HG03097 (cell line): ENCODE measurements around the gene GMDS.

Experiments
- ATAC-seq: cut with Tn5 transposase; IDR thresholded peaks from one replicate; pipeline ENCODE4 v1.9.1; 2021; ENCODE audit not compliant: unreplicated experiment, low FRiP score

Gene GMDS

DNA sequence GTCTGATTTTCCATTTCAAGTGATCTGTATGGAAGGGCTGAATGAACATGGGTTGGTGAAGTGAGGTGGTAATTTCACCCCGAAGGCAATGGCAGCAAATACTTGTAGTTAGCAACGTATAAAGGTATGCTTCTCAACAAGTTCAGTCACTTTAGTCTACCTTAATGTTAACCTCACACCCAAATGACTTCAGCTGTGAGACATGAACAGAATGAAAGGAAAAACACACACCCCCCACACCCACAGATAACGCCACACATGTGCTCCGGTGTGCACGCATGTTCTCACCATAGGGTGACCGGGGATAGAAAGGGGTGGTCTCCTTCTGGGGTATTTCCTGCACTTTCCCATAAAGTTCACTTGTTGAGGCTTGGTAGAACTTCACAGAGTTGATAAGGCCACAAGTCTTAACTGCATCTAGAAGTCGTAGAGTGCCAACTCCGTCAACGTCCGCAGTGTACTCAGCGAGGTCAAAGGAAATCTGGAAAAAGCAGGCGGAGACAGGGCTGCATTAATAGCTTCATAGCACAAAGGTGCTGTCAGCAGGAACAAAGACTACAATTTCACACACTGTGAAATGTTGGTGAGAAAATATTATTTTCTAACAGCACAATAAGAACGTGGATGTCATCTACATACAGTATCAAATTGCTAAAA is 284.8 kb downstream of the GMDS start:
- no peak for ATAC-seq

GRCh38 chr6:1958257-1958656 is 287.1 kb downstream of the GMDS start:
- ATAC-seq = no peak

DNA sequence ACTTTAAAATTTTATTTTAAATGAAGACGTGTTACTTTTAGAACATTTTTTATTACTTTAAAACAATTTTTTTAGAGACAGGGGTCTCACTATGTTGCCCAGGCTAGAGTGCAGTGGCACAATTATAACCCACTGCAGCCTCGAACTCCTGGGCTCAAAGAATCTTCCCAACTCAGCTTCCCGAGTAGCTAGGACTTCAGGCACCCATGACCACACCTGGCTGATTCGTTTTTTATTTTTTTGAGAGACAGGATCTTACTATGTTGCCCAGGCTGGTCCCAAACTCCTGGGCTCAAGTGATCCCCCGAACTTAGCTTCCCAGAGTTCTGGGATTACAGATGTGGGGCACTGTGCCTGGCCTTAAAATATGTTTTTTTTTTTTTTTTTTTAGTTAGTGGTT is 287.7 kb downstream of the GMDS start:
- no peak for ATAC-seq

GRCh38 chr6:1952740-1953360 is 292.6 kb downstream of the GMDS start:
- no peak for ATAC-seq

- ATAC-seq = no peak
These were observed 294.8 kb downstream of the GMDS start for GRCh38 chr6:1950631-1951030.

DNA sequence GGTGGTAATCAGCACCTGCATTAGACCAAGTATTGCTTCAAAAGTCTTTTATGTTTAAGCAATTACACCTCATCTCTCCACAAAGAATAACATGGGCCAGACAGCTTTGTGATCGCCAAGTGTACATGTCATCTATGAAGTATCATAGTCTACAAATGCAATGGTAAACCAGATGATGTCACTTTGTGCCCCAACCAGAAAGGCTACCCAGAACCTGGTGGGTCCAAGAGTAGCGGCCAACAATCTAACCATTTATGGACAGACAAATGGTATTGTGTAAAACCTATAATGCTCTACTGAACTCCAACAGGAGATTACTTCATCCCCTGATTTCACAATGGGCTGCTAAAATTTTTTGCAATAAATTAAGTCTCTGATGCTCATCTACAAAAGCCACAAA is 295.9 kb downstream of the GMDS start:
- no peak for ATAC-seq

GRCh38 chr6:1947922-1948321 is 297.5 kb downstream of the GMDS start:
- no peak for ATAC-seq

DNA sequence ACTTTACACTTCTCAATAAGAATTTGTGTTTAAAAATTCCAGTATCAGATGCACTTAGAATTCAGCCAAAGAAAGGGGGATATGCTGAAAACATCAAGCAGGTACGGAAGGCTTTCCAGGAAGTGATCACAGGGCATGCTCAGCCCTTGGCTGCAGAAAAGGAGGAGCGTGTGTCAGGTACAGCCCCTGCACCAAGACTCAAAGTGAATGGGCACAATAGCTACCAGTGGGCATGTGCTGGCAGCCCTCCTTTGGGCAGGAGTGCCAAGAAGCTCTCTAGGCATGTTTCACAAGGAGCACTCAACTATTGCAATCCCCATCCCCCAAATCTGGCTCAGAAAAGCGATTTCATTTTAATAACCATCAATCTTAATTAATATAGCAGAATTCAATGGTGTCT is 298.8 kb downstream of the GMDS start:
- ATAC-seq = no peak

DNA sequence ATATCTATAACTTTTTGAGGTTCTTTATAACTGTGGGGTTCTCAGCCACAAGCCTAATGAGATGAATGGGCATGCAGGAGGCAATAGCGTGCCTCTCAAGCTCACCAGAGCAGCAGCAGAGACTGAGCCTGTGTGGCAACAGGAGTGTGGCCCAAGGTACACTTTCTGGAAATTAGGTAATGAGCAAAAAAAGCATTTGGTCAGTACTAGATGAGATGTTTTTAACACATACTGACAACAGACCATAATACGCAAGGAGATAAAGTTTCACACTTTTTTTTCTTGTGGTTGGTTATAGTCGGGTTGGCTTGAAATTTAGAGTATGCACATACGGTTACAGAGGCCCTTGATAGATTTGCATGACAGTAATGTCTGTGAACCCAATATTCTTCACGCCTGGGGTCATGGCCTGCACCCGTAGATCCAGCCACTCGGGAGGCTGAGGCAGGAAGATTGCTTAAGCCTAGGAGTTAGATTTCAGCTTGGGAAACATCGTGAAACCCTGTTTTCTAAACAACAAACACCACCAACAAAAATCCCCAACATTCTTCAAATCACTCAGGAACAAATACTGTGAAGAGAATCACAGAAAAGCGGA is 300.1 kb downstream of the GMDS start:
- no peak for ATAC-seq

GRCh38 chr6:1942834-1943233 is 302.6 kb downstream of the GMDS start:
- no peak for ATAC-seq

DNA sequence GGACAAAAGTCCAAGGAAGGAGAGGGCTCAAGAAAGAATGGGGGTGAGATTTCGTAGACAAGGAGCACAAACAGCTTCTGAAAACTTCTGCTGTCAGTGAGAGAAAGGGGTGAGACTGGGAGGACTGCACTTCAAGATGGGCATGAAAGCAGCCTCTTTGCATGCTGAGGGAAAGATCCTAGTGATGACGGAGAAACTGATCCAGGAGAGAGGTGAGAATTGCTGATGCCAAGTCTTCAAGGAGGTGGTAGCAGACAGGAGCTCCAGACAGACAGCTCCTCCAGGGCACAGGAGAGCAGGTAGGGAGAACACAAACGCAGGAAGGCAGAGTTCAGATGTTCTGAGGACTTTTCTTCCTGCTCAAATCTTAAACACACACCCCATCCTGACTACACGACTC is 303.9 kb downstream of the GMDS start:
- no peak for ATAC-seq

DNA sequence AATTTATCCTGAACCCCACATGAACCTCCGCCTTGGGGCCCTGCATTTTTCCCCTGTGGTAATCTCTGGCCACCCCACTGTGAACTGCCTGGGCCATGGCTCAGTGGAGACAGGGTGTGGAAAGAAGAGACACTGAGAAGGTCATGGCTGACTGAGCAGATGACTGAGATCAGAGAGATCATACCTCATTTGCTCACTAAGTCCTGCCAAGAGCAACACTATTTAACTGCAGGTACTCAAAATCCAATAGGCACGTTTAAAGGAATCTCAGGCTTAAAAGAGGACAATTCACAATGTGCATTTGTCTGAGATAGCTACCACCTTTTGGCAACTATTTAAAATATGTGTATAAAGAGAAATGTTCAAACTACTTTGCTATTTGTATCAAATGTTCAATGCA is 305.0 kb downstream of the GMDS start:
- no peak for ATAC-seq

DNA sequence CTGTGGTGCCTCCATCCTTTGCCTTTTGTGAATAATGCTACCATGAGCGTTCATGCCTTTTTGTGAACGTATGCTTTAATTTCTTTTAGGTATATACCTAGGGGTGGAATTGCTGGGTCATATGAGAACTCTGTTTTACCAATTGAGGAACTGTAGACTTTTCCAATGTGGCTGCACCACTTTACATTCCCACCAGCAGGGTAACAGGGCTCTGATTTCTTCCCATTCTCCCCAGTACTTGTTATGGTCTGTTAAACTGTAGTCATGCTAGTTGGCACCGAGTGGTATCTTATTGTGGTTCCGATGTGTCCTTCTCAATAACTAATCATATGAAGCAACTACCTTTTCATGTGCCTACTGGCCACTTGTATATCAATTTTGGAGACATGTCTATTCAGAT is 312.1 kb downstream of the GMDS start:
- ATAC-seq = no peak

- no peak for ATAC-seq
These were observed 313.6 kb downstream of the GMDS start for GRCh38 chr6:1931817-1932216.

DNA sequence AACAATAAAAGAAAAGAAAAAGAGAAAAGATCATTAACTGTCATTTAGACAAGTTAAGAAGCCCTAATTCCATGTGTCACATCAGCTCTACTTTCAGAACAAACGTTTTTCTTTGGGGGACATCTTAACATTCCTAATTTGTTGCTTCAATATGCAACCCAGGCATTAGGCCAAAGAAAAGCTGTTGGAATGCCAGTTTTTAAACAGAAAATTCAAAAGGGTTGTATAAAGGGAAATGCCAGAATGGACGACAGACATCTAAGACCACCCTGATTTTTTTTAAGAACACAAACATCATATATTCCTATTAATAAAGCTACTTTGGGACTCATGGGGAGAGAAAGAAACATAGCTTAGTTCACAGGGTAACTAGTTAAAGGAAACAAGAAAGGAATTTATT is 315.0 kb downstream of the GMDS start:
- ATAC-seq = no peak

GRCh38 chr6:1929931-1930330 is 315.5 kb downstream of the GMDS start:
- no peak for ATAC-seq

- no peak for ATAC-seq
These were observed 319.5 kb downstream of the GMDS start for GRCh38 chr6:1925743-1926430.

DNA sequence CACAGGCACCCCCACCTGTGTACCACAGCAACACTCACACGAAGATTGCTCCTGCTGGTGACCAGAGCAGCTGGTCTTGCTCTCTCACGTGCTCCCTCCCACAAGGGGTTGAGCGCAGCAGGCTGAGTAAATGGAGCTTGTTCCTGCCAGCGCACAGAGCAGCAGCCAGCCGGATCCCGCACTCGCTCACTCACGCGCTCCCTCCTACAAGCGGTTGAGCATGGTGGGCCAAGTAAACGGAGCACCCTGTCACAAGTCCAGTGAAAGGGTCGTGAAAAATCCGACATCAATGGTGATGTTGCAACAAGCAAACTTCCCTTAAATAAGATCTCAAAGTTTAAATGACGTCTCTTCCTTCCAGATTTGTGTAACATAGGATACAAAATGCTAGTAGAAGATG is 322.0 kb downstream of the GMDS start:
- no peak for ATAC-seq

- no peak for ATAC-seq
These were observed 327.6 kb downstream of the GMDS start for GRCh38 chr6:1917626-1918371.

GRCh38 chr6:1916334-1917070 is 328.9 kb downstream of the GMDS start:
- ATAC-seq = no peak
